AG04450 (cell line): ENCODE results near the gene DDTL. TPM values are rescaled to one million over a fixed set of nuclear protein-coding genes. Genes with fewer than 3 reads are reported as not detected.
"Not testable (repeated sequence)": the region's sequence is repeated elsewhere in the genome, so short reads cannot be mapped to it uniquely, and the experiment has no call there.

Experiments
- CTCF ChIA-PET: fragments of 300-600, 350-600 bp; formaldehyde crosslinking; extraction: SDS; loops from one replicate; lab custom pipeline; 2022; ENCODE audit warnings: antibody characterized with exemption, inconsistent platforms; lab: Charles Lee
- POLR2A ChIA-PET: fragments of 350-600 bp; formaldehyde crosslinking; extraction: SDS; loops from one replicate; lab custom pipeline; 2021; ENCODE audit warnings: antibody characterized with exemption, inconsistent platforms; lab: Yijun Ruan, JAX
- DNase-seq: peaks from one replicate; pipeline ENCODE4 v3.0.0-alpha.2; 2011; ENCODE audit warnings: low read depth, low spot score
- H3K27ac ChIP-seq: one replicate; pipeline ENCODE4 v1.5.1; 2012; ENCODE audit warnings: low read depth, low read length, control low read depth
- H3K27me3 ChIP-seq: one replicate; pipeline ENCODE4 v1.6.0; 2012; ENCODE audit warnings: low read length; ENCODE audit not compliant: control insufficient read depth, insufficient read depth
- H3K4me3 ChIP-seq: 2 replicates; pipeline ENCODE4 v1.5.1; 2011; ENCODE audit warnings: mild to moderate bottlenecking, low read depth, low read length, control low read depth
- H3K9me3 ChIP-seq: 2 replicates; pipeline ENCODE4 v1.5.1; 2012; ENCODE audit warnings: low read length; ENCODE audit not compliant: control insufficient read depth, insufficient read depth
- polyA minus RNA-seq: library from RNA; depleted of rRNA, polyadenylated mRNA; stranded (reverse); fragments of >200 nt; gene quantifications from 2 replicates; pipeline ENCODE4 v1.2.3, GENCODE V29; 2011; rRNA and poly(A)+ RNA removed
- polyA plus RNA-seq: library from polyadenylated mRNA; depleted of rRNA; stranded (reverse); fragments of >200 nt; gene quantifications from 2 replicates; pipeline ENCODE4 v1.2.3, GENCODE V29; 2011; rRNA removed
- TF ChIP-seq, protein P1 (sequence below): IDR thresholded peaks from 2 replicates; pipeline ENCODE4 v1.5.1; 2011; ENCODE audit warnings: low read depth, low read length, control low read depth, inconsistent platforms

Gene DDTL
- 0.78 and 1.1 TPM in 2 replicates for polyA plus RNA-seq
- 4.2 and 4.5 TPM in 2 replicates for polyA minus RNA-seq

DNA sequence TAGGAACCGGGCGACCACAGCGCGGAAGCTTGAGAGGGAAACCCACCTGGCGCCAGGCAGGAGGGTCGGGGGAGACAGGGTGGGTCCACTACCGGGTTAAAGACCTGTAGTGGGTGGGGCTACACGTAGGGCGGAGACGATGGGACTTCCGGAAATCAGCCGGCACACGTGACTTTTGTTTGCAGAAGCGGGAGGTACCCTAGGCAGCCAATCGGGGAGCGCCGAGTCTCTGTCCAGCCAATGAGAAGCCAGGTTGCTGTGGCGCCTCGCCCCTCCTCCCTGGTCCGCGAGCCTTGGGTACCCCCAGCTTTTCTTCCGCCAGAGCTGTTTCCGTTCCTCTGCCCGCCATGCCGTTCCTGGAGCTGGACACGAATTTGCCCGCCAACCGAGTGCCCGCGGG is at the start of gene DDTL:
Gene DDTL, plus strand, starts transcription at position 321 of the 400 bp plus-strand sequence. Its CDS starts 27 bp downstream, at position 348.
- H3K27me3 ChIP-seq, H3K9me3 ChIP-seq, CTCF ChIA-PET, H3K4me3 ChIP-seq, POLR2A ChIA-PET, H3K27ac ChIP-seq, DNase-seq: not testable (repeated sequence)

DNA sequence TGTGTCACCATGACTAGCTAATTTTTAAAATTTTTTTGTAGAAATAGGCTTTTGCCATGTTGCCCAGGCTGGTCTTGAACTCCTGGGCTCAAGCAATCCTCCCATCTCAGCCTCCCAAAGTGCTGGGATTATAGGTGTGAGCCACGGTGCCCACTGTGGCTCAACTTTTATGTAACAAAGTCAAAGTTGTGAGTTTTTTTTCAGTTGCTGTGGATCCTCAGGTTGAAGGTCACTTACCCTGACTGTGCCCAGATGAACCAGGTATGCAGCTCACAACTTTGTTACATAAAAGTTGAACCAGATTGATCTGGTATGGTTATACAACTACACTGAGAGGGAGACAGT is 46.4 kb upstream of the DDTL start:
- Histone ChIP-seq H3K9me3 (peaks cover 12% of the 10 kb centered on the region), H3K27ac (peak overlapping the region; percentile 89)
- H3K4me3 ChIP-seq, DNase-seq, H3K27me3 ChIP-seq: not testable (repeated sequence)
- CTCF ChIA-PET = interaction anchor here (0.9 to 3.7 kb wide), 4 partner anchors 9 to 70 kb away, joined by 3 to 17 read pairs (median 4); partner anchors contain the start of gene MIF
- POLR2A ChIA-PET = interaction anchor here (2.0 kb wide), 1 partner anchor 26 kb away, joined by 11 read pairs; the partner anchor contains the start of gene MIF

DNA sequence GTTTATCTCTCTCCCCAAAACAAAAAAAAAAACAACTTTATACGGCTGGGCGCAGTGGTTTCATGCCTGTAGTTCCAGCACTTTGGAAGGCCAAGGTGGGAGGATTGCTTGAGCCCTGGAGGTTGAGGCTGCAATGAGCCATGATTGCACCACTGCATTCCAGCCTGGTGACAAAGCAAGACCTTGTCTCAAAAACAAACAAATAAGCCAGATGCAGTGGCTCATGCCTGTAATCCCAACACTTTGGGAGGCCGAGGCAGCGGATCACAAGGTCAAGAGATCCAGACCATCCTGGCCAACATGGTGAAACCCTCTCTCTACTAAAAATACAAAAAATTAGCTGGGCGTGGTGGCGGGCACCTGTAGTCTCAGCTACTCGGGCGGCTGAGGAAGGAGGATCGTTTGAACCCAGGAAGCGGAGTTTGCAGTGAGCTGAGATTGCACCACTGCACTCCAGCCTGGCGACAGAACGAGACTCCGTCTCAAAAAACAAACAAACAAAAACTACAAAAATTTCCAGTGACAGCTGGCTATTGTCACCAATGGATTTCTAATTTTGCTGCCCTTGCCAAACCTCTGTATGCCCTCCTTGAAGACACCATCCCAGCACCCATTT is 45.0 kb upstream of the DDTL start:
- POLR2A ChIA-PET, DNase-seq, H3K4me3 ChIP-seq, H3K27me3 ChIP-seq, H3K27ac ChIP-seq: not testable (repeated sequence)
- CTCF ChIA-PET = interaction anchor here (0.9 to 3.7 kb wide), 2 partner anchors 28 to 72 kb away, joined by 5 to 17 read pairs; partner anchors contain the start of gene MIF
- peaks cover 20% of the 10 kb centered on the region for H3K9me3 ChIP-seq

DNA sequence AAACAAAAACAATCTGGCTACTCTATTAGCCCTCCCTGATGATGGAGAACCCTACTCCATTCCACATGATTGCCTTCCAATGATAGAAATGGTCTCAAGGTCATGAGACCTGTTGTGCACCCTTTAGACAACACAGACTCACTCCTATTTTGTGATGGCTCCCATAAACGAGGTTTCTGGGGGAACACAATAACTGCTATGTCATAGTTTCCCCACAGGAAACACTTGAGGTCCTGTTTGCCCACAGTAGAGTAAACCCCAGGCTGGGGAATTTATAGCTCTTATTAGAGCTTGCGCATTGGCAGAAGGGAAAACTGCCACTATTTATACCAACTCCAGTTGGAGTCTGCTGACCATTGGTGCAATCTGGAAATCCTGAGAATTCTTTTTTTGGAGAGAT is 43.8 kb upstream of the DDTL start:
- ChIA-PET CTCF (interaction anchor here (3.7 kb wide), 1 partner anchor 29 kb away, joined by 17 read pairs; the partner anchor contains the start of gene MIF), POLR2A (no interaction called here)
- no peak for DNase-seq
- Histone ChIP-seq H3K27me3 (no peaks in the 10 kb centered on the region), H3K9me3 (peaks cover 21% of the 10 kb centered on the region), H3K4me3 (no peak overlapping the region), H3K27ac (no peak overlapping the region)
- TF ChIP-seq, protein P1, sequence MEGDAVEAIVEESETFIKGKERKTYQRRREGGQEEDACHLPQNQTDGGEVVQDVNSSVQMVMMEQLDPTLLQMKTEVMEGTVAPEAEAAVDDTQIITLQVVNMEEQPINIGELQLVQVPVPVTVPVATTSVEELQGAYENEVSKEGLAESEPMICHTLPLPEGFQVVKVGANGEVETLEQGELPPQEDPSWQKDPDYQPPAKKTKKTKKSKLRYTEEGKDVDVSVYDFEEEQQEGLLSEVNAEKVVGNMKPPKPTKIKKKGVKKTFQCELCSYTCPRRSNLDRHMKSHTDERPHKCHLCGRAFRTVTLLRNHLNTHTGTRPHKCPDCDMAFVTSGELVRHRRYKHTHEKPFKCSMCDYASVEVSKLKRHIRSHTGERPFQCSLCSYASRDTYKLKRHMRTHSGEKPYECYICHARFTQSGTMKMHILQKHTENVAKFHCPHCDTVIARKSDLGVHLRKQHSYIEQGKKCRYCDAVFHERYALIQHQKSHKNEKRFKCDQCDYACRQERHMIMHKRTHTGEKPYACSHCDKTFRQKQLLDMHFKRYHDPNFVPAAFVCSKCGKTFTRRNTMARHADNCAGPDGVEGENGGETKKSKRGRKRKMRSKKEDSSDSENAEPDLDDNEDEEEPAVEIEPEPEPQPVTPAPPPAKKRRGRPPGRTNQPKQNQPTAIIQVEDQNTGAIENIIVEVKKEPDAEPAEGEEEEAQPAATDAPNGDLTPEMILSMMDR = no peak

DNA sequence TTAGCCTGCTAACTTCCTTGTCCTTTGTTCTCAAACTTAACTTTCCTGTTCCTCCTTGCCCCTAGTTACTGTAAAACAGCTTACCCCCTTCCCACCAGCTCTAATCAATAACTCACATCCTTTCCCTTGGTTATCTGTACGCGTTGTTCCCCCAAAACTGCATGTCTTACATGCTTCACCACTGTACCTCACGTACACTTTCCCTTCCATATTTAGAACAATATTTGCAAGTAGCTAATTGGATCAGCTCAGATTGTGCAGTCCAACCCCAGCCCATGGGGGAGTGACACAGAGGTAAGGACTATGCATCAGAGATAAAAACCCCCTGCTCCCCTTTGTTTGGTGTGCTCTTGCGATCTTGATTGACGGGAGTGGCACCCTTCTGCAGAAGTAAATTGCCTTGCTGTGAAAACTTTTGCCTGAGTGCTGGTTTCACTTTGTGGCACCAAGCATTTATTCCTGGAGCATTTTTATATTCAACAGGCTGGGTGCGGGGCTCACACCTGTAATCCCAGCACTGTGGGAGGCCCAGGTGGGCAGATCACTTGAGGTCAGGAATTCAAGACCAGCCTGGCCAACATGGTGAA is 41.6 kb upstream of the DDTL start:
- no peak overlapping the region for H3K27ac ChIP-seq
- H3K27me3 ChIP-seq = no peaks in the 10 kb centered on the region
- POLR2A ChIA-PET = no interaction called here
- H3K4me3 ChIP-seq = no peak overlapping the region
- CTCF ChIA-PET = interaction anchor here (0.6 kb wide), 1 partner anchor 37 kb away, joined by 3 read pairs; no protein-coding TSS in a partner anchor
- H3K9me3 ChIP-seq = peaks cover 20% of the 10 kb centered on the region
- no peak for DNase-seq
- TF ChIP-seq, protein P1 = no peak

DNA sequence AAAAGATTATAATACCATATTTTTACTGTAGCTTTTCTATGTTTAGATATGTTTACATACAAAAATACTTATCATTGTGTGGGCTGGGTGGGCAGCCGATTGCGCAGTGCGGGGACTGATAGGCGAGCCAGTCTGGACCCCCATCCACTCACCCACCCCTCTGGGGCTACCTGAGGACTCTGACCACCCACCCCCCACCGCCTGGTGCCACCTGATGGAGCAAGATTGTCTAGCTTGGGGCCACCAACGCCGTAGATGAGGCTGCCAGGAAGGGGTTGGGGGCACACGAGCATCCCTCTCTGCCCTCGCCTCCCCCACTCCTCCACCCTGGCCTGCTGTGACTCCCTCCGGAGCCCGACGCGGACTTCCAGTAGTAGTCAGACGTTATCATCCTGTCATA is 40.1 kb upstream of the DDTL start:
- CTCF ChIA-PET = interaction anchor here (0.7 kb wide), 1 partner anchor 69 kb away, joined by 3 read pairs; no protein-coding TSS in a partner anchor
- H3K9me3 ChIP-seq = peaks cover 26% of the 10 kb centered on the region
- DNase-seq = no peak
- no peak overlapping the region for H3K27ac ChIP-seq
- no peaks in the 10 kb centered on the region for H3K27me3 ChIP-seq
- H3K4me3 ChIP-seq = no peak overlapping the region
- POLR2A ChIA-PET = no interaction called here
- TF ChIP-seq, protein P1 = no peak
